Measurements from ENCODE around the gene JAZF1.

DNA sequence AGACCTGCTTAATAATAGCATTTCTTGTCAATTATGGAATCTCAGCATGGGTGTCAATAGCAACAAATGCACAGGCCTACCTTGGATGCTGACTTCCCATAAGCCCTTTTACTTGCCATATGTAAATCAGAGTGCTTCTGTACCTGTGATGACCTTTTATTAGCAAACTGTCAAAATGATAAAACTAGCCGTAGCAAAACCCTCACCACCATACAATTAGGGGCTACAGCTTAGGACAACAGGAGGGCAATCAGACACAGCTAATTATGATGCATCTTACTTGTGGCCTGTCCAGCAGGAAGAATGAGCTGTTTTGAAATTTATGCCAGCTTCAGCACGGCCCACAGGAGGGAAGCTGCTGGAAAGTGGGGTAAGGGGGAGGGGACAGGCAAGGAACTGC lies 239.1 kb downstream of the JAZF1 start:
- TF ChIP-seq CEBPB (IDR thresholded peaks at IDR 0.05; ENCODE audit: low read depth, low read length) = no peak
- TF ChIP-seq, protein P1, sequence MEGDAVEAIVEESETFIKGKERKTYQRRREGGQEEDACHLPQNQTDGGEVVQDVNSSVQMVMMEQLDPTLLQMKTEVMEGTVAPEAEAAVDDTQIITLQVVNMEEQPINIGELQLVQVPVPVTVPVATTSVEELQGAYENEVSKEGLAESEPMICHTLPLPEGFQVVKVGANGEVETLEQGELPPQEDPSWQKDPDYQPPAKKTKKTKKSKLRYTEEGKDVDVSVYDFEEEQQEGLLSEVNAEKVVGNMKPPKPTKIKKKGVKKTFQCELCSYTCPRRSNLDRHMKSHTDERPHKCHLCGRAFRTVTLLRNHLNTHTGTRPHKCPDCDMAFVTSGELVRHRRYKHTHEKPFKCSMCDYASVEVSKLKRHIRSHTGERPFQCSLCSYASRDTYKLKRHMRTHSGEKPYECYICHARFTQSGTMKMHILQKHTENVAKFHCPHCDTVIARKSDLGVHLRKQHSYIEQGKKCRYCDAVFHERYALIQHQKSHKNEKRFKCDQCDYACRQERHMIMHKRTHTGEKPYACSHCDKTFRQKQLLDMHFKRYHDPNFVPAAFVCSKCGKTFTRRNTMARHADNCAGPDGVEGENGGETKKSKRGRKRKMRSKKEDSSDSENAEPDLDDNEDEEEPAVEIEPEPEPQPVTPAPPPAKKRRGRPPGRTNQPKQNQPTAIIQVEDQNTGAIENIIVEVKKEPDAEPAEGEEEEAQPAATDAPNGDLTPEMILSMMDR (conservative IDR thresholded peaks at IDR 0.05; ENCODE audit: low read depth, low read length) = no peak
- no peak for TF ChIP-seq POLR2A (IDR thresholded peaks at IDR 0.05; ENCODE audit: low read depth, low read length)
- no peak for TF ChIP-seq RCOR1 (IDR thresholded peaks at IDR 0.05; ENCODE audit: insufficient replicate concordance, low read length)
- TF ChIP-seq RAD21 (IDR thresholded peaks at IDR 0.05; ENCODE audit: low read length) = no peak
- TF ChIP-seq, protein P2, sequence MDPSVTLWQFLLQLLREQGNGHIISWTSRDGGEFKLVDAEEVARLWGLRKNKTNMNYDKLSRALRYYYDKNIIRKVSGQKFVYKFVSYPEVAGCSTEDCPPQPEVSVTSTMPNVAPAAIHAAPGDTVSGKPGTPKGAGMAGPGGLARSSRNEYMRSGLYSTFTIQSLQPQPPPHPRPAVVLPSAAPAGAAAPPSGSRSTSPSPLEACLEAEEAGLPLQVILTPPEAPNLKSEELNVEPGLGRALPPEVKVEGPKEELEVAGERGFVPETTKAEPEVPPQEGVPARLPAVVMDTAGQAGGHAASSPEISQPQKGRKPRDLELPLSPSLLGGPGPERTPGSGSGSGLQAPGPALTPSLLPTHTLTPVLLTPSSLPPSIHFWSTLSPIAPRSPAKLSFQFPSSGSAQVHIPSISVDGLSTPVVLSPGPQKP (IDR thresholded peaks at IDR 0.05; ENCODE audit: borderline replicate concordance, low read depth, low read length) = no peak
- TF ChIP-seq MXI1 (IDR thresholded peaks at IDR 0.05; ENCODE audit: borderline replicate concordance, low read depth, low read length) = no peak
- no peak for TF ChIP-seq BHLHE40 (IDR thresholded peaks at IDR 0.05; ENCODE audit: low read depth, low read length)
- TF ChIP-seq MAZ (IDR thresholded peaks at IDR 0.05; ENCODE audit: borderline replicate concordance, low read depth, low read length) = no peak

Data from IMR-90 (cell line).